Lower lobe of right lung (tissue), 2 donors: ENCODE data around the gene OR6C65. TPM values are rescaled to one million over a fixed set of nuclear protein-coding genes. Genes with fewer than 3 reads are reported as not detected.
"Not testable (repeated sequence)": the region's sequence is repeated elsewhere in the genome, so short reads cannot be mapped to it uniquely, and the experiment has no call there.

Experiments used
- ATAC-seq, 2 donors: fragments of 200-7000 bp; cut with Tn5 transposase; one replicate each; pipeline ENCODE4 v1.9.1; 2020 to 2022; ENCODE audit warnings: mild to moderate bottlenecking in 2 of 2, moderate library complexity in 2 of 2
- DNase-seq: peaks from one replicate; pipeline ENCODE4 v3.0.0-alpha.2; 2020
- H3K27ac ChIP-seq: fragments of 200-600 bp; one replicate; pipeline ENCODE4 v1.8.0; 2022
- H3K27me3 ChIP-seq: fragments of 200-600 bp; one replicate; pipeline ENCODE4 v1.8.0; 2022; ENCODE audit warnings: low read depth
- H3K36me3 ChIP-seq: fragments of 200-600 bp; one replicate; pipeline ENCODE4 v1.8.0; 2022; ENCODE audit warnings: mild to moderate bottlenecking
- H3K4me1 ChIP-seq: fragments of 200-600 bp; one replicate; pipeline ENCODE4 v1.8.0; 2022
- H3K4me3 ChIP-seq: fragments of 200-600 bp; one replicate; pipeline ENCODE4 v1.8.0; 2022; ENCODE audit warnings: mild to moderate bottlenecking
- H3K9me3 ChIP-seq: fragments of 200-600 bp; one replicate; pipeline ENCODE4 v1.8.0; 2022
- intact Hi-C: fragments of 100-400 bp; cut with DNase I; formaldehyde crosslinking; loops from one replicate; pipeline ENCODE4 v1.11.0; 2022
- long read RNA-seq: library from polyadenylated mRNA; unstranded; transcript quantifications from one replicate; pipeline ENCODE4 v2.0.0, GENCODE V29; 2021
- total RNA-seq: library from RNA; stranded (reverse); fragmentation: NEBNext Ultra II Directional; extraction: Animal tissue kit (Norgen Biotek cat#: 25700); gene quantifications from one replicate; pipeline ENCODE4 v1.2.1, GENCODE V29; 2021
- TF ChIP-seq, protein P1 (sequence below): fragments of 200-600 bp; IDR thresholded peaks from one replicate; pipeline ENCODE4 v1.8.0; 2022; ENCODE audit warnings: antibody characterized with exemption, mild to moderate bottlenecking
- donor health status: DM: no; HTN: yes; CAD: no; lungs with severe emphysema.

The OR6C65 gene
- not detected for total RNA-seq
- long read RNA-seq, result 0 reads

DNA sequence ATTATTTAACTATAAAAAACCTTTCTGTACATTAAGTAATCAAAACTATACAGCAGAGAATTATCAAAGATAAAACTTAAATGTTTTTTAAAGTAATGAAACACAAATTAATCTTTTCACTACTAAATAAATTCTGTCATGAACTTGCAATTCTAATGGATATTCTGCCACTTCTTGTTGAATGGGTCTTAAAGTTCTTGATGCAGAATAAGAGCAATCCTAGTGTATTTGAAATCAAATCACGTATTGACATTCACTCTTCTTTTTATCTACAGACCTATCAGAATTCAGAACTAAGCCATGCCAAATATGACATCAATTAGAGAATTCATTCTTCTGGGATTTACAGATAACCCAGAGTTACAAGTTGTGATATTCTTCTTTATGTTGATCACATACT lies at the start of gene OR6C65:
TSS of gene OR6C65 (plus strand) at position 301 of the 400 bp plus-strand sequence. CDS start at position 301, 0 bp downstream.
- Histone ChIP-seq H3K36me3 (no peaks in the 10 kb centered on the region), H3K9me3 (no peaks in the 10 kb centered on the region), H3K4me3 (no peak within 1 kb of the TSS), H3K4me1 (no peaks in the 10 kb centered on the region), H3K27ac (no peak within 1 kb of the TSS), H3K27me3 (no peaks in the 10 kb centered on the region)
- intact Hi-C loops, result no loop called here
- ATAC-seq (no peak), DNase-seq (no peak)
- TF ChIP-seq, protein P1, sequence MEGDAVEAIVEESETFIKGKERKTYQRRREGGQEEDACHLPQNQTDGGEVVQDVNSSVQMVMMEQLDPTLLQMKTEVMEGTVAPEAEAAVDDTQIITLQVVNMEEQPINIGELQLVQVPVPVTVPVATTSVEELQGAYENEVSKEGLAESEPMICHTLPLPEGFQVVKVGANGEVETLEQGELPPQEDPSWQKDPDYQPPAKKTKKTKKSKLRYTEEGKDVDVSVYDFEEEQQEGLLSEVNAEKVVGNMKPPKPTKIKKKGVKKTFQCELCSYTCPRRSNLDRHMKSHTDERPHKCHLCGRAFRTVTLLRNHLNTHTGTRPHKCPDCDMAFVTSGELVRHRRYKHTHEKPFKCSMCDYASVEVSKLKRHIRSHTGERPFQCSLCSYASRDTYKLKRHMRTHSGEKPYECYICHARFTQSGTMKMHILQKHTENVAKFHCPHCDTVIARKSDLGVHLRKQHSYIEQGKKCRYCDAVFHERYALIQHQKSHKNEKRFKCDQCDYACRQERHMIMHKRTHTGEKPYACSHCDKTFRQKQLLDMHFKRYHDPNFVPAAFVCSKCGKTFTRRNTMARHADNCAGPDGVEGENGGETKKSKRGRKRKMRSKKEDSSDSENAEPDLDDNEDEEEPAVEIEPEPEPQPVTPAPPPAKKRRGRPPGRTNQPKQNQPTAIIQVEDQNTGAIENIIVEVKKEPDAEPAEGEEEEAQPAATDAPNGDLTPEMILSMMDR, result no peak

- H3K4me3 ChIP-seq, H3K36me3 ChIP-seq, DNase-seq, intact Hi-C loops, H3K27me3 ChIP-seq, H3K9me3 ChIP-seq, H3K4me1 ChIP-seq, ATAC-seq, H3K27ac ChIP-seq: not testable (repeated sequence)
These were observed 45.0 kb upstream of the OR6C65 start for GRCh38 chr12:55355338-55355737.

- no peaks in the 10 kb centered on the region for H3K27me3 ChIP-seq
- no peak for DNase-seq
- no peak for ATAC-seq
- no peaks in the 10 kb centered on the region for H3K4me1 ChIP-seq
- no peaks in the 10 kb centered on the region for H3K9me3 ChIP-seq
- H3K27ac ChIP-seq, result no peak within 1 kb of the TSS
- H3K36me3 ChIP-seq, result no peaks in the 10 kb centered on the region
- H3K4me3 ChIP-seq, result no peak within 1 kb of the TSS
- TF ChIP-seq, protein P1, result no peak
- intact Hi-C loops, result no loop called here
These were observed 37.7 kb upstream of the OR6C65 start, which contains the start of gene OR6C75 for GRCh38 chr12:55362675-55363074. Gene OR6C75, plus strand, starts transcription at chr12:55362975. Its CDS starts 2,136 bp downstream, at chr12:55365111.

GRCh38 chr12:55365086-55365485 lies 35.2 kb upstream of the OR6C65 start:
- no peaks in the 10 kb centered on the region for H3K4me1 ChIP-seq
- H3K27ac ChIP-seq, result no peak overlapping the region
- ATAC-seq (no peak), DNase-seq (no peak)
- H3K27me3 ChIP-seq, result no peaks in the 10 kb centered on the region
- TF ChIP-seq, protein P1, result no peak
- no peaks in the 10 kb centered on the region for H3K36me3 ChIP-seq
- no peaks in the 10 kb centered on the region for H3K9me3 ChIP-seq
- intact Hi-C loops, result no loop called here
- no peak overlapping the region for H3K4me3 ChIP-seq

- DNase-seq (no peak), ATAC-seq (no peak)
- Histone ChIP-seq H3K27me3 (no peaks in the 10 kb centered on the region), H3K4me1 (no peaks in the 10 kb centered on the region), H3K4me3 (no peak overlapping the region), H3K27ac (no peak overlapping the region), H3K9me3 (no peaks in the 10 kb centered on the region), H3K36me3 (no peaks in the 10 kb centered on the region)
- TF ChIP-seq, protein P1, result no peak
- intact Hi-C loops, result no loop called here
These were observed 27.8 kb upstream of the OR6C65 start for GRCh38 chr12:55372521-55372920.

GRCh38 chr12:55385891-55386290 lies 14.4 kb upstream of the OR6C65 start:
- no peaks in the 10 kb centered on the region for H3K36me3 ChIP-seq
- no peak overlapping the region for H3K27ac ChIP-seq
- H3K4me1 ChIP-seq, result no peaks in the 10 kb centered on the region
- ATAC-seq, result no peak
- H3K4me3 ChIP-seq, result no peak overlapping the region
- no peaks in the 10 kb centered on the region for H3K9me3 ChIP-seq
- intact Hi-C loops, result no loop called here
- H3K27me3 ChIP-seq, result no peaks in the 10 kb centered on the region
- DNase-seq, result no peak
- TF ChIP-seq, protein P1, result no peak
